NCI-H510A (cell line): ENCODE results near the gene BOLA2B.

Experiments
- DNase-seq: peaks from one replicate; lab custom pipeline; 2025; lab: John Stamatoyannopoulos, UW

Gene BOLA2B

DNA sequence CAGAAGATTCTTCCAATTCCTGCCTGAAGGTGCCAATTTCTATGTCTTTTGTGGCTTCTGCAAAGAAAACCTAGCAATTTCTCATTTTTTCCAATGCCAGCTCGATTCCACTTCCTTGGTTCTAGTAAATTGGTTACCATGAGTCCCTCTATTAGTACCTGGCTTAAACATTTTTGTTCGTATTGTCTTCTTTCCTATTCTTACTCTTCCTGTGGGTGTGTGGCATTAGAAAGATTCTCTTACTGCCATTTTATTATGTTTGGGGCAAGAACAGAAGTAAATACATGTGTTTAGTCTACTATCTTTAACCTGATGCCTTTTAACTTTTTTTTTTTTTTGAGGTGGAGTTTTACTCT, 50.1 kb downstream of the BOLA2B start:
- no peak for DNase-seq
